A549 (cell line): ENCODE data around the gene ARHGAP26.

Source experiments
- CHD2 ChIP-seq: fragments of 150-350 bp; IDR thresholded peaks from 2 replicates; pipeline ENCODE4 v1.6.1; 2014; ENCODE audit warnings: low read length; ENCODE audit not compliant: partially characterized antibody
- POLR2AphosphoS2 ChIP-seq: conservative IDR thresholded peaks from 2 replicates; pipeline ENCODE4 v1.6.1; 2012; ENCODE audit warnings: low read length, improper control_type of control experiment, inconsistent platforms

- no peak for TF ChIP-seq CHD2
- no peak for TF ChIP-seq POLR2AphosphoS2
These were observed 200.4 kb downstream of the ARHGAP26 start for GRCh38 chr5:142970440-142971030.
